Measurements from ENCODE around the gene CDKN2C.

Gene CDKN2C

GRCh38 chr1:50966991-50967390, 3.1 kb upstream of the CDKN2C start:
- DNase-seq (ENCODE audit: low read depth) = no peak
- TF ChIP-seq CTCF (IDR thresholded peaks at IDR 0.05; ENCODE audit: low read depth, low read length, missing control alignments) = no peak
- H3K4me3 ChIP-seq (ENCODE audit: low read depth, low read length) = peak overlapping the region; percentile 92; the same call in 1 of the 2 replicates

- H3K4me3 ChIP-seq (ENCODE audit: low read depth, low read length) = peak overlapping the region; percentile 92
- DNase-seq (ENCODE audit: low read depth) = no peak
- no peak for TF ChIP-seq CTCF (IDR thresholded peaks at IDR 0.05; ENCODE audit: low read depth, low read length, missing control alignments)
Observed at GRCh38 chr1:50967416-50968157, 2.5 kb upstream of the CDKN2C start.

GRCh38 chr1:50968158-50968820, 1.8 kb upstream of the CDKN2C start:
- peak overlapping the region; percentile 92 for H3K4me3 ChIP-seq (ENCODE audit: low read depth, low read length)
- DNase-seq (ENCODE audit: low read depth) = peak; percentile 67
- TF ChIP-seq CTCF (IDR thresholded peaks at IDR 0.05; ENCODE audit: low read depth, low read length, missing control alignments) = peak; percentile 23

- DNase-seq (ENCODE audit: low read depth) = no peak
- peak overlapping the region; percentile 92 for H3K4me3 ChIP-seq (ENCODE audit: low read depth, low read length)
- TF ChIP-seq CTCF (IDR thresholded peaks at IDR 0.05; ENCODE audit: low read depth, low read length, missing control alignments) = no peak
Observed at GRCh38 chr1:50968821-50969610, 1.0 kb upstream of the CDKN2C start.

GRCh38 chr1:50970509-50970887, 453 bp downstream of the CDKN2C start:
- TF ChIP-seq CTCF (IDR thresholded peaks at IDR 0.05; ENCODE audit: low read depth, low read length, missing control alignments) = no peak
- no peak for DNase-seq (ENCODE audit: low read depth)
- H3K4me3 ChIP-seq (ENCODE audit: low read depth, low read length) = peak overlapping the region; percentile 92

- peak overlapping the region; percentile 92 for H3K4me3 ChIP-seq (ENCODE audit: low read depth, low read length)
- no peak for TF ChIP-seq CTCF (IDR thresholded peaks at IDR 0.05; ENCODE audit: low read depth, low read length, missing control alignments)
- no peak for DNase-seq (ENCODE audit: low read depth)
Observed at GRCh38 chr1:50970931-50971582, 1.0 kb downstream of the CDKN2C start.

Data from GM12864 (cell line).